GM19468 (cell line): Measurements from ENCODE around the gene PCP4L1.
"Not testable (repeated sequence)": the region's sequence is repeated elsewhere in the genome, so short reads cannot be mapped to it uniquely, and the experiment has no call there.

Experiments
- ATAC-seq: cut with Tn5 transposase; IDR thresholded peaks from one replicate; pipeline ENCODE4 v1.9.1; 2021; ENCODE audit warnings: mild to moderate bottlenecking, moderate library complexity, moderate number of reproducible peaks; ENCODE audit not compliant: unreplicated experiment; ENCODE audit errors: extremely low read depth

The PCP4L1 gene

GRCh38 chr1:161227196-161227871 is 31.2 kb upstream of the PCP4L1 start:
- no peak for ATAC-seq

DNA sequence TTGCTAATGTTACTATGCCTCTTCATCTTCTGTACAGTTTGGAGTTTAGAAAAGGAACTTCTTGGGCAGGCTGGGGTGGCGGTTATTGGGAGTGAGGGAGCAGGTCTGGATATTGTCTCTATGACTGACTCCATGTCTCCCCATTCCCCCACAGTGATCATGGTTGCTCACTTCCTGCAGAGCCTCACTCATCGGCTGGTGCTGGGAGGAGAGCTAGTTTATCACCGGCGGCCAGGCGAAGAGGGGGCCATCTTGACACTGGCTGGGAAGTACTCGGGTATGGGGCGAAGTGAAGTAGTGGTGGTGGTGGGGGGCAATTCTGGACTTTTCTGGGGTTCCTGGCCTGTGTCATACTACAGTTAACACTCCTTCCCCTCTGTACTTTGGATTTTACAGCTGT is 30.5 kb upstream of the PCP4L1 start:
- no peak for ATAC-seq

DNA sequence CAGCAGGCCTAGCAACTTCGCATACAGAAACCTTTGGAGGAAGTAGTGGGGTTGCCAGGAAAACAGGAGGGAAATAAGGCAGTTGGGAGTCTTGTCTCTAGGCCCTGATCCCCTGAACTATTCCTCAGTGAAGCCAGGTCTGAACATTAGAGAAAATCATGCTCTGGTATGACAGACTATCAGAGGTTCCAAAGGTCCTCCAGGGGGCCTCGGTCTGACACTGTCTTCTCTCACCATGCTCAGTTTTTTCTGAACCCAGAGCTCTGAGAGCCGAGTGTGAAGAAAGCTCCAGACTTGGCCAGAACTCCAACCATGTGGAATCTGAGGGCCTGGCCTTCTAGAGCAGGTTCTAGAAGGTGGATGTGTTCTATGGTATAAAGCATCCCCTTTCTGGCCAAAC is 28.6 kb upstream of the PCP4L1 start:
- no peak for ATAC-seq

DNA sequence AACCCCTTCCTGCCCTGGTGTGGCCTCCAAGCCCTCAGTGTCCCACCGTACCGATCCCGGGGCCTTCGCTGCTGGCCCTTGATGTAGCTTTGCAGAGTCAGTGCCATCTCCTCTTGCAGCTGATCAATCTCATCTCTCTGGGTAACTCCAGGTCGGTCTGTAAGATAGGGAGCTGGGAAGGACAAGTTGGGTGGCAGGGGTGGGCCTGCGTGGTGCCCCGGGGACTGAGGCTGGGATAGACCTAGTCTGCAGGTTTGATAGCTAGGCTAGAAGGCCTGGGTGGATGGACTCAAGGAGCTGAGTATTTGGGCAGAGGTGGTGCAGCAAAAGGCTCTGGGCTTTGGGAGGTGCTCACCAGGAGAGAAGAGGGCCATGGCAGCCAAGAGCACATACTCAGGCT is 27.8 kb upstream of the PCP4L1 start:
- ATAC-seq, result no peak

- ATAC-seq, result no peak
These were observed 25.4 kb upstream of the PCP4L1 start for GRCh38 chr1:161233102-161233501.

GRCh38 chr1:161235957-161236775 is 22.4 kb upstream of the PCP4L1 start:
- ATAC-seq, result no peak

DNA sequence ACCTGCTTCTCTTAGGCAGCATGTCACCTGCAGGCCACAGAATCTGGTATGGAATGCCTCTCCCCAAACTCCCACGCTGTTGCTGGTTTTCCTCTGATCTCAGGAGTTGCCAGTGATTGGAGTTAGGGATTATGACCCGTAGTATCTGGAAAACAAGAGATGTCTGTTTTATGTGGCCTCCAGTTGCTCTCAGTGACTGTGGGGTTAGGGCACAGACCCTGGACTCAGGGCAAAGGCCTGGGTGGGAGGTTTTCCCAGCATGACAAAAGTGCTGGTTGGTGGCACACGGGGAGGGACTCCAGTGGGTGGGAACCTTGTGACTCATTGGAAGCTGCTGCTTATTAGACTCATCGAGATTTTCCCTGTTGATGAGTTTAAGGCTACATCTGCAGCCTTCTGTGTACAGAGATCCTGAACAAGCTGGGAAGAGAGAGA is 20.5 kb upstream of the PCP4L1 start, which contains the start of gene NR1I3:
TSS of gene NR1I3 (minus strand) at position 165 of the 435 bp plus-strand sequence. CDS start 1,638 bp downstream, outside the sequence.
- ATAC-seq, result no peak

DNA sequence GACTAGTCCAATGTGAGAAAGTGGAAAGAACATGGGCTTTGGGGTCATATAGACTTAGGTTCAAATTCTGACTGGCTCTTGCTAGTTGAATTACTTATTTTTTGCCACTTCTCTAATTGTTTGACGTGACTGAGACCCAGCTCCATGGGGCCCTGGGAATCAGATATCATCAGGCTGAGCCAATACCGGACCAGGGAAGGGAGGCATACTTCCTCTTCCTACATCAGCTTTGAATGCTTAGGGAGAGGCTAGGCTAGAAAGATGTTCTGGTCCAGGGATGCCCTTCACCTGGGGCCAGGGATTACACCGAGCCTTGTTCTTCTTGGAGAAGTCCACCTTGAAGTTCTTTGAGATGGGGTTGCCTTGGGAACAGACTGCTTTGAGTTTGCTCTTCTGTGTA is 16.9 kb upstream of the PCP4L1 start:
- ATAC-seq, result no peak

DNA sequence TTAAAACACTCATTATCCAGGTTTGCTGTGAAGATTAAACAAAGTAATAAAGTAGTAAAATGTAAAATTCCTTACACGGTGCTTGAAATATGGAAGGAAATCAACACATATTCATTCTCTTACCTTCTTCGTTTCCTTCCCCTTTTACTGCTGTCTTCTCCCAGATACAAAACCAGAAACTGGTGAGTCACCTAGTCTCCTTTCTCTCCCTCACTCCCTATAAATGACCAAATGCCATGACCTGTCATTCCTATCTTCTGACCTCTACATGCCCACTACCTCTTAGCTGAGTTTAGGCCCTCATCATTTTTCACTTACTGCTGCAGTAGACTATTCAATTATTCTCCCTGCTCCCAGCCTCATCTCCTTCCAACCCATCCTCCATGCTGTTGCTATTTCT is 16.2 kb upstream of the PCP4L1 start:
- ATAC-seq, result no peak

- no peak for ATAC-seq
These were observed 13.7 kb upstream of the PCP4L1 start for GRCh38 chr1:161244888-161245287.

DNA sequence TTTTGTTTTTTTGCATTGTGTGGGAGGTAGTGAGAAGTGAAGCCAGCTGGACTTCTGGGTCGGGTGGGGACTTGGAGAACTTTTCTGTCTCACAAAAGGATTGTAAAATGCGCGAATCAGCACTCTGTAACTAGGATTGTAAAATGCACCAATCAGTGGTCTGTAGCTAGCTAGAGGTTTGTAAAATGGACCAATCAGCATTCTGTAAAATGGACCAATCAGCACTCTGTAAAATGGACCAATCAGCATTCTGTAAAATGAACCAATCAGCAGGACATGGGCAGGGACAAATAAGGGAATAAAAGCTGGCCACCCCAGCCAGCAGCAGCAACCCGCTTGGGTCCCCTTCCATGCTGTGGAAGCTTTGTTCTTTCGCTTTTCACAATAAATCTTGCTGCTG is 8.4 kb upstream of the PCP4L1 start:
- not testable (repeated sequence) for ATAC-seq

- ATAC-seq, result no peak
These were observed 7.7 kb upstream of the PCP4L1 start for GRCh38 chr1:161250829-161251228.

GRCh38 chr1:161251579-161251978 is 7.0 kb upstream of the PCP4L1 start:
- no peak for ATAC-seq

DNA sequence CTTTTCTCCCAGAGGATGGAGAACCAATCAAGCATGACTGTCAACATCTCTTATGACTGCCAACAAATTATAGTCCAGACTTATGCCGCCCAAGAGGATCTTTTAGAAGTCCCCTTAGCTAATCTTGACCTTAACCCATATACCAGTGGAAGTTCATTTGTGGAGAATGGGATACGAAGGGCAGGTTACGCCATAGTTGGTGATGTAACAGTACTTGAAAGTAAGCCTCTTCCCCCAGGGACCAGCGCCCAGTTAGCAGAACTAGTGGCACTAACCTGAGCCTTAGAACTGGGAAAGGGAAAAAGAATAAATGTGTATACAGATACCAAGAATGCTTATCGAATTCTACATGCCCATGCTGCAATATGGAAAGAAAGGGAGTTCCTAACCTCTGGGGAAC is 3.2 kb upstream of the PCP4L1 start:
- ATAC-seq, result not testable (repeated sequence)

DNA sequence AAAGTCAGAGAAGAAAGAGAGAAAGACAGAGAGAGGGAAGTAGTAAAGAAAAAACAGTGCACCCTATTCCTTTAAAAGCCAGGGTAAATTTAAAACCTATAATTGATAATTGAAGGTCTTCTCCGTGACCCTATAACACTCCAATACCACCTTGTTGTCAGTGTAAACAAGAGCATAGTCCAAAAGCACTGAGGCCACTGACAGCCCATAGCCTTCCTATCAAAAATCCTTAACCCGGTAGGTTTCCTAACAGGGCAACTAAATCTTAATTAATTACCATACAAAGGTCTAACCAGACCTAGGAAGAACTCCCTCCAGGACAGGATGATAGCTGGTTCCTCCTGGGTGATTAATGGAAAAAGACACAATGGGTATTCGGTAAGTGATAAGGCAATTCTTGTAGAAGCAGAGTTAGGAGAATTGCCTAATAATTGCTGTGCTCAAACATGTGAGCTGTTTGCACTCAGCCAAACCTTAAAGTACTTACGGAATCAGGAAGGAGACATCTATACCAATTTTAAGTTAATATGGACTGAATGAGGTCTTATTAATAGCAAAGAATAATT is 2.5 kb upstream of the PCP4L1 start:
- not testable (repeated sequence) for ATAC-seq

- ATAC-seq, result not testable (repeated sequence)
These were observed 1.4 kb upstream of the PCP4L1 start for GRCh38 chr1:161257109-161257508.

GRCh38 chr1:161259345-161259702 is 779 bp downstream of the PCP4L1 start:
- ATAC-seq, result no peak

DNA sequence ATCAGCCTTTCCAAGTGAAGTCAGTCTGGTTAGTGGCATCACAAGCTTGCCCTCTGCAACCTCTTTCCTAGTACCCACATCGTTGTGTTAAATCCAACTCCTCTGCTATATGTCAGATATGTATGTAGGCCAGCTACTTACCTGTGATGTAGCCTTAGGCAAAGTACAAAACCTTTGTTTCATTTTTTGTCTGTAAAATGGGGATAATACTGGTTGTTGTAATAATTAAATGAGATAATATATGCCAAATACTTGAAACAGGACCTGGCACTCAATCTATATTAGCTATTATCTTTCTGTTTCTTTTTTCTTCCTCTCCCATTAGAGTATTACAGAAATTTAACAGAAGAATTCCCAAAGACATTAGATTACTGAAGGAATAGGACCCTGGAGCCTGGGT is 1.2 kb downstream of the PCP4L1 start:
- no peak for ATAC-seq

- no peak for ATAC-seq
These were observed 2.1 kb downstream of the PCP4L1 start for GRCh38 chr1:161260376-161261260.
